H1 (cell line): ENCODE measurements around the gene PDE2A. TPM values are rescaled to one million over a fixed set of nuclear protein-coding genes. Genes with fewer than 3 reads are reported as not detected.

ENCODE experiments used
- CTCF ChIA-PET: fragments of 300-600 bp; sonication (Branson Sonifier 250); formaldehyde crosslinking; loops from one replicate; lab custom pipeline; 2021; ENCODE audit not compliant: partially characterized antibody; lab: Charles Lee
- POLR2A ChIA-PET: fragments of 300-600 bp; sonication (Branson Sonifier 250); formaldehyde crosslinking; loops from one replicate; lab custom pipeline; 2021; ENCODE audit warnings: inconsistent platforms; ENCODE audit not compliant: partially characterized antibody; lab: Charles Lee
- DNase-seq, 2 experiments: peaks; one replicate each; pipeline versions ENCODE4 v3.0.0 to v3.0.0-alpha.2; 2010 to 2022; ENCODE audit warnings: low spot score in 2 of 2, low read depth in 1 of 2, mixed read lengths in 1 of 2
- FAIRE-seq: peaks from 2 replicates; lab custom pipeline; 2011; peaks lifted over from hg19 to GRCh38; lab: Jason Lieb, UNC
- H2AFZ ChIP-seq: 2 replicates; pipeline ENCODE4 v1.8.1; 2012; ENCODE audit warnings: low read length, inconsistent platforms
- H2AK5ac ChIP-seq: 2 replicates; pipeline ENCODE4 v1.6.1; 2013; ENCODE audit warnings: low read depth, low read length
- H2BK120ac ChIP-seq: replicated peaks from 2 replicates; pipeline ENCODE3; 2013; ENCODE audit warnings: low read depth, low read length, inconsistent platforms
- H2BK12ac ChIP-seq: 2 replicates; pipeline ENCODE4 v1.6.1; 2013; ENCODE audit warnings: low read depth, low read length
- H2BK15ac ChIP-seq: 2 replicates; pipeline ENCODE4 v1.6.1; 2013; ENCODE audit warnings: low read length
- H2BK20ac ChIP-seq: 2 replicates; pipeline ENCODE4 v1.6.1; 2013; ENCODE audit warnings: low read length
- H2BK5ac ChIP-seq: 2 replicates; pipeline ENCODE4 v1.6.1; 2013; ENCODE audit warnings: low read depth, low read length
- H3K14ac ChIP-seq: 2 replicates; pipeline ENCODE4 v1.6.1; 2013; ENCODE audit warnings: inconsistent platforms; ENCODE audit not compliant: insufficient read length
- H3K18ac ChIP-seq: 2 replicates; pipeline ENCODE4 v1.6.1; 2013; ENCODE audit warnings: low read length; ENCODE audit errors: extremely low read depth
- H3K23ac ChIP-seq: 2 replicates; pipeline ENCODE4 v1.6.1; 2013; ENCODE audit warnings: inconsistent platforms; ENCODE audit not compliant: insufficient read length
- H3K23me2 ChIP-seq: 2 replicates; pipeline ENCODE4 v1.6.1; 2013; ENCODE audit warnings: low read depth, low read length
- H3K27ac ChIP-seq: 2 replicates; pipeline ENCODE4 v1.6.1; 2011; ENCODE audit warnings: low read depth, low read length, inconsistent platforms
- H3K27me3 ChIP-seq, 4 experiments: replicated peaks in 1 of 4; 1 replicate in 1 of 4; 2 replicates in 3 of 4; pipeline versions ENCODE4 v1.6.1 to v1.8.1; 2011 to 2013; ENCODE audit warnings: low read length in 3 of 4, mild to moderate bottlenecking in 3 of 4, inconsistent platforms in 2 of 4, mixed read lengths in 2 of 4, moderate library complexity in 1 of 4; ENCODE audit not compliant: control insufficient read depth in 3 of 4, insufficient read depth in 3 of 4; ENCODE audit errors: extremely low read depth in 1 of 4
- H3K36me3 ChIP-seq, 4 experiments: 2 replicates each; pipeline versions ENCODE4 v1.6.1 to v1.8.1; 2011 to 2013; ENCODE audit warnings: mild to moderate bottlenecking in 4 of 4, low read length in 3 of 4, moderate library complexity in 2 of 4, control low read depth in 1 of 4, inconsistent platforms in 1 of 4; ENCODE audit not compliant: insufficient read depth in 4 of 4, control insufficient read depth in 2 of 4
- H3K4ac ChIP-seq: replicated peaks from 2 replicates; pipeline ENCODE3; 2013; ENCODE audit warnings: low read length, low read depth, mixed read lengths, inconsistent platforms; ENCODE audit not compliant: insufficient read length
- H3K4me1 ChIP-seq, 4 experiments: replicated peaks in 1 of 4; 1 replicate in 1 of 4; 2 replicates in 3 of 4; pipeline versions ENCODE4 v1.6.1 to v1.8.1; 2011 to 2013; ENCODE audit warnings: low read length in 3 of 4, inconsistent platforms in 2 of 4, mixed read lengths in 1 of 4; ENCODE audit not compliant: insufficient read depth in 4 of 4, control insufficient read depth in 3 of 4
- H3K4me2 ChIP-seq, 2 experiments: 2 replicates each; pipeline versions ENCODE4 v1.6.1 to v1.8.1; 2011 to 2013; ENCODE audit warnings: low read depth in 2 of 2, low read length in 2 of 2, control low read depth in 1 of 2, inconsistent platforms in 1 of 2, mild to moderate bottlenecking in 1 of 2; ENCODE audit not compliant: insufficient read depth in 1 of 2
- H3K4me3 ChIP-seq, 4 experiments: fragments of 200-600, 300-600 bp in 1 of 4; sonication (generic), shearing (Covaris generic), sonication (Bioruptor Twin) in 1 of 4; 2 replicates each; pipeline versions ENCODE4 v1.5.1 to v1.8.1; 2011 to 2016; ENCODE audit warnings: low read length in 4 of 4, low read depth in 3 of 4, control low read depth in 2 of 4, inconsistent platforms in 2 of 4, mild to moderate bottlenecking in 2 of 4, mixed read lengths in 1 of 4, moderate library complexity in 1 of 4; ENCODE audit not compliant: insufficient read depth in 2 of 4; ENCODE audit errors: extremely low read depth in 1 of 4
- H3K56ac ChIP-seq: replicated peaks from 2 replicates; pipeline ENCODE3; 2013; ENCODE audit warnings: low read depth, mild to moderate bottlenecking, mixed read lengths, low read length, inconsistent platforms; ENCODE audit not compliant: insufficient read length
- H3K79me1 ChIP-seq: 2 replicates; pipeline ENCODE4 v1.6.1; 2013; ENCODE audit warnings: low read depth, low read length, control low read depth
- H3K79me2 ChIP-seq, 2 experiments: 2 replicates each; pipeline versions ENCODE4 v1.6.1 to v1.8.1; 2012 to 2013; ENCODE audit warnings: low read length in 2 of 2, mild to moderate bottlenecking in 2 of 2, inconsistent platforms in 1 of 2; ENCODE audit not compliant: insufficient read depth in 2 of 2, control insufficient read depth in 1 of 2
- H3K9ac ChIP-seq, 4 experiments: replicated peaks in 1 of 4; 1 replicate in 1 of 4; 2 replicates in 3 of 4; pipeline versions ENCODE4 v1.6.1 to v1.8.1; 2011 to 2013; ENCODE audit warnings: low read depth in 3 of 4, low read length in 3 of 4, control low read depth in 2 of 4, mild to moderate bottlenecking in 2 of 4, moderate library complexity in 2 of 4, inconsistent platforms in 1 of 4; ENCODE audit errors: extremely low read depth in 1 of 4
- H3K9me3 ChIP-seq, 2 experiments: 2 replicates each; pipeline versions ENCODE4 v1.6.1 to v1.8.1; 2012 to 2013; ENCODE audit warnings: mild to moderate bottlenecking in 2 of 2, moderate library complexity in 2 of 2, control low read depth in 1 of 2, inconsistent platforms in 1 of 2, low read depth in 1 of 2, low read length in 1 of 2, mixed read lengths in 1 of 2; ENCODE audit not compliant: insufficient read depth in 2 of 2
- H4K20me1 ChIP-seq, 2 experiments: replicated peaks in 1 of 2; 2 replicates each; pipeline versions ENCODE3 to v1.8.1; 2011 to 2013; ENCODE audit warnings: inconsistent platforms in 2 of 2, low read length in 2 of 2, mild to moderate bottlenecking in 1 of 2; ENCODE audit not compliant: insufficient read depth in 2 of 2, control insufficient read depth in 1 of 2
- H4K5ac ChIP-seq: 2 replicates; pipeline ENCODE4 v1.6.1; 2013; ENCODE audit warnings: low read length, low read depth, mixed read lengths, inconsistent platforms; ENCODE audit not compliant: insufficient read length
- H4K8ac ChIP-seq: 2 replicates; pipeline ENCODE4 v1.8.0; 2013; ENCODE audit warnings: mild to moderate bottlenecking, moderate library complexity, low read length, inconsistent platforms; ENCODE audit not compliant: insufficient read depth; ENCODE audit errors: extremely low read depth
- H4K91ac ChIP-seq: replicated peaks from 2 replicates; pipeline ENCODE3; 2013; ENCODE audit warnings: low read length, mixed read lengths, inconsistent platforms; ENCODE audit not compliant: insufficient read length
- ATF2 ChIP-seq: IDR thresholded peaks from 2 replicates; pipeline ENCODE4 v1.6.1; 2012; ENCODE audit warnings: low read length, inconsistent platforms
- ATF3 ChIP-seq: IDR thresholded peaks from 2 replicates; pipeline ENCODE4 v1.6.1; 2011; ENCODE audit warnings: low read depth, mild to moderate bottlenecking, low read length; ENCODE audit not compliant: insufficient read depth
- CHD2 ChIP-seq: IDR thresholded peaks from 2 replicates; pipeline ENCODE4 v1.6.1; 2012; ENCODE audit warnings: low read length, improper control_type of control experiment
- EGR1 ChIP-seq: IDR thresholded peaks from 2 replicates; pipeline ENCODE4 v1.6.1; 2011; ENCODE audit warnings: low read depth, low read length, borderline replicate concordance
- EP300 ChIP-seq, 2 experiments: IDR thresholded peaks; 1 replicate in 1 of 2; 2 replicates in 1 of 2; pipeline ENCODE4 v1.6.1; 2011 to 2012; ENCODE audit warnings: low read depth in 2 of 2, low read length in 2 of 2, mild to moderate bottlenecking in 2 of 2, borderline replicate concordance in 1 of 2, inconsistent platforms in 1 of 2, moderate library complexity in 1 of 2
- JUND ChIP-seq: IDR thresholded peaks from 2 replicates; pipeline ENCODE4 v1.6.1; 2011; ENCODE audit warnings: mild to moderate bottlenecking, improper control_type of control experiment, low read length
- KDM5A ChIP-seq: fragments of 200-600 bp; IDR thresholded peaks from 2 replicates; pipeline ENCODE4 v1.7.1; 2012; ENCODE audit warnings: mild to moderate bottlenecking, low read length, inconsistent platforms, mixed read lengths
- MAX ChIP-seq: IDR thresholded peaks from 2 replicates; pipeline ENCODE4 v1.6.1; 2012; ENCODE audit warnings: inconsistent platforms
- SIX5 ChIP-seq: IDR thresholded peaks from 2 replicates; pipeline ENCODE4 v1.6.1; 2011; ENCODE audit warnings: mild to moderate bottlenecking, low read depth, low read length
- SRF ChIP-seq: IDR thresholded peaks from 2 replicates; pipeline ENCODE4 v1.6.1; 2011; ENCODE audit warnings: mild to moderate bottlenecking, low read depth, low read length, moderate library complexity
- SUZ12 ChIP-seq: fragments of 200-600 bp; sonication (generic); IDR thresholded peaks from 2 replicates; pipeline ENCODE4 v1.6.1; 2012; ENCODE audit warnings: mild to moderate bottlenecking, inconsistent platforms, low read length, moderate library complexity, mixed read lengths
- WGBS, 2 experiments: shearing (Covaris generic) in 1 of 2; methylation state at CpG; one replicate each; pipeline versions ENCODE4 v1.1.6 to v1.1.7; 2013 to 2015; ENCODE audit warnings: low lambda C conversion rate in 2 of 2, mixed read lengths in 2 of 2, inconsistent platforms in 1 of 2, low coverage in 1 of 2, missing lambda C conversion rate in 1 of 2; ENCODE audit not compliant: insufficient replicate concordance in 2 of 2, insufficient coverage in 1 of 2, insufficient read length in 1 of 2; ENCODE audit errors: extremely low coverage in 1 of 2, missing lambda C conversion rate in 1 of 2; 5-methylcytosine and 5-hydroxymethylcytosine counted together
- polyA plus RNA-seq, 7 experiments: library from polyadenylated mRNA; depleted of rRNA in 3 of 7; stranded (reverse) in 5 of 7; unstranded in 2 of 7; fragments of >200 nt in 5 of 7; fragments of 200-250 nt in 2 of 7; gene quantifications; 1 replicate in 5 of 7; 2 replicates in 1 of 7; 4 replicates in 1 of 7; pipeline versions ENCODE4 v1.2.1 to v1.2.3, GENCODE V29; 2011 to 2013; ENCODE audit warnings: missing spikeins in 2 of 7, mixed read lengths in 2 of 7
- total RNA-seq: library from RNA; stranded (reverse); fragmentation: NEBNext Ultra II Directional; extraction: Animal tissue kit (Norgen Biotek cat#: 25700); gene quantifications from 2 replicates; pipeline ENCODE4 v1.2.1, GENCODE V29; 2021

The PDE2A gene
- total and polyA plus RNA-seq, 2 of the 8 experiments (the other 6 are each of a cell fraction or from before 2014, with no cell fraction given): 3.4 to 7.1 TPM

GRCh38 chr11:72576661-72577060, 97.6 kb downstream of the PDE2A start:
- 92% methylated on average over 6 of the region's 6 CpGs; no CpG with 5 or more reads in 1 of the 2 experiments for WGBS, 2 experiments
- Histone ChIP-seq H2AFZ (no peak overlapping the region), H3K23ac (no peak overlapping the region), H2BK12ac (no peak overlapping the region), H3K4me2 (no peak overlapping the region), H3K79me2 (no peaks in the 10 kb centered on the region), H3K27me3 (no peaks in the 10 kb centered on the region; a peak in 3 of 7 replicates), H4K91ac (no peak overlapping the region), H3K79me1 (0 out of 2 replicates have a peak, but pooled peaks cover 2% of the 10 kb centered on the region), H3K4me1 (no peaks in the 10 kb centered on the region), H4K20me1 (no peaks in the 10 kb centered on the region), H3K18ac (no peak overlapping the region), H3K23me2 (no peaks in the 10 kb centered on the region), H3K9ac (no peak overlapping the region), H3K27ac (no peak overlapping the region), H2BK20ac (no peak overlapping the region), H2AK5ac (no peak overlapping the region), H2BK5ac (no peak overlapping the region), H3K9me3 (no peaks in the 10 kb centered on the region), H3K36me3 (no peaks in the 10 kb centered on the region), H2BK15ac (no peak overlapping the region), H4K5ac (no peak overlapping the region), H3K56ac (no peak overlapping the region), H3K4me3 (no peak overlapping the region), H4K8ac (no peak overlapping the region), H2BK120ac (no peak overlapping the region), H3K4ac (no peak overlapping the region), H3K14ac (no peak overlapping the region)
- DNase-seq (no peak), FAIRE-seq (no peak)
- CTCF ChIA-PET: interaction anchor here (0.7 to 5.7 kb wide), 9 partner anchors 9 to 127 kb away, joined by 3 to 62 read pairs (median 5); no protein-coding TSS in a partner anchor
- POLR2A ChIA-PET: no interaction called here
- TF ChIP-seq KDM5A (no peak), ATF2 (no peak), CHD2 (no peak), SRF (no peak), ATF3 (no peak), SUZ12 (no peak), SIX5 (no peak), MAX (no peak), EGR1 (no peak), JUND (no peak), EP300 (IDR thresholded peaks at IDR 0.05; ENCODE audit: borderline replicate concordance in 1 of 2, low read depth in 2 of 2, low read length in 2 of 2) (no peak)
